ENCODE results near the gene PTPRF.

The PTPRF gene

DNA sequence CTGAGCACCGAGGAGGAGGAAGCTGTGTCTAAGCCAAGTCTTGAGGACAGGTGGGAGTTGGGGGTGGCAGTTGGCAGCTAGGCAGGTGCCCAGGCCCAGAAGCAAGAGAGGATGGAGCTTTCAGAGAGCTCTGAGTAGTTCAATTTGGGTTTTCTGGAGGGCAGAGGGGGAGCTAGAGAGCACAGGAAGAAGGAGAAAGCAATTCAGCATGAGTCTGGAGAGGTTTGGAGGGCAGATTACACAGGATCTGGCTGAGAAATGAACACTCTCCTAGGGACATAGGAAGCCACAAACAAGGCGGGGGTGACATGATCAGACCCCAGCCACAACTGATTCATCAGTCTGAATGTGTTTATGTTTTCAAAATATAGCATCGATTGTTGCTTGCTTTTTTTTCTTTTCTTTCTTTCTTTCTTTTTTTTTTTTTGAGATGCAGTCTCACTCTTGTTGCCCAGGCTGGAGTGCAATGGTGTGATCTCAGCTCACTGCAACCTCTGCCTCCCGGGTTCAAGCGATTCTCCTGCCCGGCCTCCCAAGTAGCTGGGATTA, 23.8 kb downstream of the PTPRF start:
- DNase-seq, result no peak

- DNase-seq, result no peak
Measured at GRCh38 chr1:43556782-43557181, 26.1 kb downstream of the PTPRF start.

DNA sequence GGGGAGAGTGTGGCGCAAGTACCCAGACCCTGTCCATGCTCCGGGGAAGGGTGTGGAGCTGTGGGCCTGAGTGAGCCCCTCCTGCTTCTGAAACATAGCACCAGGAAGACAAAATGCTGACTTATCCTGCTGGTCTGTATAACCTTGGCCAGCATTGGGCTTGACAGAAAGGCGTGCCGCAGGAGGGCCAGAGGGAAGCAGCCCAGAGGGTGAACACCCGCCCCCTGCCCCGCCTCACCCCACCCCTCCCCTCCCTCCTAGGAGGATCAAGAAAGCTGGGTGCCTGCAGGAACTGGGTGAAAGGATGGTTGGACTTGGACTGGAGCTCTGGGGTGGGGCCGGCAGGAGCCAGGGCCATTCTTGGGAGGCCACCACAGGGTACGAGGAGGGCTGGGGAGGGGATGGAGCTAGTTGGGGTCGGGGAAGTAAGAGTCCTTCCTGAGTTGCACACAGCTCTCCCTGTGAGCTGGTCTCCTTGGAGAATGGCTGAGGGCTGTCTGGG, 27.1 kb downstream of the PTPRF start:
- no peak for DNase-seq

DNA sequence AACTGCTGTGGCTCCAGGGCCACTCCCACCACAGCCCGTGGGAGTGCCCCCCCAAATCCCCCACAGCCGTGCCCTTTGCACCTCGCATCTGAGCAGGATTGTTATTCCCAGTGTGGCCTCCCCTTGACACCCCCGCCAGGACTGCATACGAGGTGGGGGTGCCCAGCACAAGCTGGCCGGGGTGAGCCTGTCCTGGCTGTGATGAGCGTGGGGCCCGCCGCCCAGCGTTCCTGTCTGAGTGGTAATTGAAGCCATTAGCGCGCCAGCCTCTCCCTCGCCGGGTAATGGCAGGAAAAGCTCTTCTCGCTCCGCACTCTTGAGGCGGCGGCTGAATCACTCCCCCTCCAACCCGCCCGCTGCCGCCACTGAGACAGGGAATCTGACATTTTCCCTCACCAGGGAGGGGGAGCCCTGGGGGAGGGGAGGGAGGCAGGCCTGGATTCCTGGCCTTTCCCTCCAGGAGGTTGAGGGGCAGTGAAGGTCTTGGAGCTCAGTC, 27.7 kb downstream of the PTPRF start:
- peak; percentile 93 for DNase-seq

DNA sequence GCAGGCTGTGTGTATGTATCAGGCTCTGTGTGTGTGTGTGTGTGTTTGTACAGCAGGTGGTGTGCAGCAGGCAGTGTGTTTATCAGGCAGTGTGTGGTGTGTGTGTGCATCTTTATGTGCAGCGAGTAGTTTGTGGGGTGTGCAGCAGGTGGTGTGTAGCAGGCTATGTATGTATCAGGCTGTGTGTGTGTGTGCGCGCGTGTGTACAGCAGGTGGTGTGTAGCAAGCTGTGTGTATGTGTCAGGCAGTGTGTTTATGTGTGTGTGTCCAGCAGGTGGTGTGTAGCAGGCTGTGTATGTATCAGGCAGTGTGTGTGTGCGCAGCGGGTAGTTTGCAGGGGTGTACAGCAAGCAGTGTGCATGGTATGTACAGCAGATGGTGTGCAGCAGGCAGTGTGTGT, 29.0 kb downstream of the PTPRF start:
- DNase-seq, result no peak

DNA sequence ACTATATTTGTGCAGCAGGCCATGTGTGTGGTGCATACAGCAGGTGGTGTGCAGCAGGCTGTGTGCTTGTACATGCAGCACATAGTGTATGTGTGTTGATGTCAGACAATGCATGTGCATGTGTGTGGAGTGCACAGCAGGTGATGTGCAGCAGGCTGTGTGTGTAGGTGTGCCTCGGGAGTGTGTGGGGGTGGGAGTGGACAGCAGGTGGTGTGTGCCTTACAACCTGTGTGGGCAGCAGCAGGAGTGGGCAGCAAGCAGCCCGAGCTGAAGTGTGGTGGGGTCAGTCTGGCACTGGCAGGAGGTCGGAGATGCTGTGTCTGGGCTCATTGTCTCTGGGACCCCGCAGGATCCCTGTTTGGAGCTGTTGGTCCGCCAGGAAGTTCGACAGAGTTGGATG, 29.6 kb downstream of the PTPRF start:
- DNase-seq, result no peak

- no peak for DNase-seq
Measured at GRCh38 chr1:43563876-43564539, 33.3 kb downstream of the PTPRF start.

DNA sequence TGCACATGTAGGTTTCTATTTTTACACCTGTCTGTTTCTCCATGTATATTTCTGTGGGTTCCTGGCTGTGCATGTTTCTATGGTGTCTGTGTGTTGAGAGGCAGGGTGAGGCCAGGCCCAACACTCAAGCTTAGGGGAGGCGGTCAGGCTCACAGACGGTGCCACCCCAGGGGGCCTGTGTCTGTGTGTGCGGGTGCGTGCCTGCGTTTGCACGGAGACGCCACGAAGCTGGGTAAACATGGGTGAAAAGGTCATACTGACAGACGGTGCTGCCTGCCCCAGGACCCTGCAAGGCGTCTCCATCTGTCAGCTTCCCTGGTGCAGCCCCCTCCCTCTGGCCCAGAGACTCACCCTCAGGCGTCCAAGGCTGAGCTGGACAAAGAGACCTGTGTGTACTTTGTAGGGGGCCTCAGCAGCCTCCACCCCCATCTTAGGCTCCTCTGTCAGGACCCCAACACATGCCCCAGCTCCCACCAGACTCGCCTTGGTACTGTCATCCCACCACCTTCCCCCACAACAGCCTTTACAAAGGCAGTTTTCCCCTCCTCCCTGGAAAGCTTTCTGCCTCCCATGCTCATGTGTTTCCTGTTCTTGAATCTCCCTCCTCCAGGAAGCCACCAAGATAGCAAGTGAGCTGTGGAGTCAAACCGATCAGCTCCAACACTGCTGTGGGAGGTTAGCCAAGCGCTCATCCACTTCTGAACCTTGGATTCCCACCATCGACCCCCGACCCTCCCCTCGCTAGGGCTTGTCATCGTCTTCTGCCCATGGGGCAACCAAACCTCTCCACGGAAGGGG, 34.1 kb downstream of the PTPRF start:
- no peak for DNase-seq

DNA sequence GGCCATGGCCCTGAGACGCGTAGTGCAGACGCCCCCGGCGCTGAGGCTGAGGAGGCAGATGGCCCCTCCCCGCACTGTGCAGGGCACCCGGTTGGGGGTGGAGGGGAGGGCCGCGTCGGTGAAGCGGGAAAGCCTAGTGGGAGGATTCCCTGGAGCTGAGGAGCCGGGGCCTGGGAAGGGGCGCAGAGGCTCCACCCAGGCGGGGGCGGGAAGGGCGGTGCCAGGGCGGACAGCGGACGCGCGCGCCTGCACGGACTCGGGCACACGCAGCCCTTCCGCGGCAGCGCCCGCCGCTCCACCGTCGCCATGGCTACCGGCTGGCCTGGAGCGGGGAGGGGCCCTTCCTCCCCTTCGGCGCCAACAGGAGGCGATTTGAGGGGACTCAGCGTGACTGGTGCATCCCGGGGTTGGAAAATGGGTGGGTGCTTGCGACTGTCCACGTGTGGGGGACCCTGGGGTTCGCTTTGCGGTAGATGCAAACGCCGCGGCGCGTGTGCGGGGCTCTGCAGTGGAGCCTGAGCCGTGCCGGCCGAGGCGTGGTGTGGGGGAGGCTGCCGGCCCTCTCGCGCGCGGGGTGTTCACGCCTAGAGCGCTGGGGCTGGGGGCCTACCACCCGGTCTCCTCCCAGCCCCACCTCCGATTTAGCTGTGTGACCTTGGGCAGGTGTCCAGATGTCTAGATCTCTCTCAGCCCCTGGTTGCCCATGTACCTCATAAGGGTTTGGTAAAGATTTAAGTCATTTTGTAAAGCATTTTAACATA, 35.1 kb downstream of the PTPRF start:
- DNase-seq, result peak; percentile 74

DNA sequence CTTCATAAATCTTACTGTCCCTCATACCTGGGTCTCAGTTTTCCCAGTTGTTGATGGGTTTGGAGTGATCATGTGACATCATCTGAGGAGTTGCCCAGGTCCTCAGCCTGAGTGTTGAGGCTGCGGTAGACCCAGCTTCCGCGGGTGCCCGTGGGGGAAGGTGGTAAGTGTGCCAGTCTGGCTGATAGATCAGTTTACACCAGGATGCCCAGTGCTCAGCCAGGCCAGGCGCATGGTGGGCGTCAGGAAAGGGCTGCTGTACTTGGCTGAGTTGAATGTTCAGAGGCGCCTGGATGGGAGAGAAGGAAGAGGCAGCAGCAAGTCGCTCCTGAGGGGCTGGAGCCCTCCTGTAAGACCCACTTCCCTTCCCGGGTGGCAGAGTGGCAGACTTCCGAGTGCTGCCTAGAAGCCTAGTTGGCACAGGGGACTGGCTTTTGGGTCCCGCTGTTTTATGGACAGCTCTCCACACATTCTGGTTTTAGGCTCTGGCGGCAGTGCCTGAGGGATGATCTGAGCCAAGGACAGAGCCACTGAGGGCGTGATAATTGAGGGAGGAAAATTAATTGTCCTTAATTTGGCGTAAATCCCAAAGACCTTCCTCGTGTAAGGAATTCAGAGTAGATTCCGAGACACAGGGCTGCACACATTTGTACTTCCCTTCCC, 35.8 kb downstream of the PTPRF start:
- DNase-seq, result no peak

- DNase-seq, result no peak
Measured at GRCh38 chr1:43569175-43569574, 38.5 kb downstream of the PTPRF start.

GRCh38 chr1:43570277-43570676, 39.6 kb downstream of the PTPRF start:
- DNase-seq, result no peak

DNA sequence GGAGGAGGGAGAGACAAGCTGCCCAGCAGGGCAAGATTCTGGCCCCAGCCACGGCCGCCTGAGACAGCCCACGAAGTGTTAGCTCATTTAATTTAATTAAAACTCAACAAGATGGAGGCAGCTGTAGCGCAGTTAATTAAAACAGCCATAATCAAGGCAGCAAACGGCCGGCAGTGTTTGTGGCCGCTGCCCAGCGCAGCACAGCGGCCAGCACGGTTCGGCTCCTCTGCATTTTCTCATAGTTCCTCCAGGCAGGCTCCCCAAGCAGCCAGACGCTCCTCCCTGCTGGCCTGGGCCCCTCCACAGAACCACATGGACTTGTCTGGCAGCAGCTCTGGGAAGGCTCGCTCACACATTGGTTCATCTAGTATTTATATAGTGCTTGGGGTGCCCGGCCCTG, 40.0 kb downstream of the PTPRF start:
- DNase-seq, result no peak

- no peak for DNase-seq
Measured at GRCh38 chr1:43572084-43572483, 41.4 kb downstream of the PTPRF start.

- no peak for DNase-seq
Measured at GRCh38 chr1:43572538-43572937, 41.9 kb downstream of the PTPRF start.

- no peak for DNase-seq
Measured at GRCh38 chr1:43573066-43573800, 42.5 kb downstream of the PTPRF start.

- no peak for DNase-seq
Measured at GRCh38 chr1:43576521-43576920, 45.8 kb downstream of the PTPRF start.

DNA sequence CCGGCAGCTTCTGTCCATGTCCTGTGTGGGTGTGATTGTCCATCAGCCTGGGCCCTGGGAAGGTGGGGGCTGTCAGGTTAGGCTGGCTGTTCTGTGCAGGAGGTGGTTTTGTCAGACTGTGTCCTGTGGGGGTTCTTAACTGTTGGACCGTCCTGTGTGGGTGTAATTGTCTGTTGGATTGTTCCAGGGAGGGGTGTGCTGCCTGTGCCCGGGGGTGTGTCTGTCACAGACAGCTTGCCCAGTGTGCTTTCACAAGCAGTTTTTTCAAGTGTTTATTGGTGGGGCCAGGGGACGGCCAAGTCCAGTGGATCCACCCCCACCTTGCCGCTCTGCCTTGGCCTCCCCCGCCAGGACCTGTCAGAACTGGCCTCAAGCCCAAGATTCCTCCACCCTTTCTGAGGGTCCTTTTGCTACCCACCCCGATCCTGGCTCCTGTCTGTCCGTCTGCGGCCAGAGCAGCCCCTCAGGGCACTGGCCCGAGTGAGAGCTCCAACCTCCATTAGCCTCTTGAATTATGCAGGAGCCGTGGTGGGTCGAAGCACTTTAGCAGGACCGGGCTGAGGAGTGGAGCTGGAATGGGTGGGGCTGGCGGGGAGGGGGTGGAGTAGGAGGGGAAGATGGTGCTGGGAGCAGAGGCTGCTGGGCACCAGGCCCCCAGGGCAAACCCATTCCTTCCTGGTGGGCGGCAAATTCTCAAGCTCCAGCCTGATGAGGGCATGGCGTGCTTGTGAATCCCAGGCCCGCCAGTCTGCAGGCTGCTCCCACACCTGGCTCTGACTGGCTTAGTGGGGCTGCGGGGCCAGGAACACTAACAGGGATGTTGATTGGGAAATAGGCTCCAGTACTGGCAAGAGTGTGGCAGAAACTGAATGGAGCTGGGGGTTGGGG, 47.2 kb downstream of the PTPRF start:
- DNase-seq, result no peak

DNA sequence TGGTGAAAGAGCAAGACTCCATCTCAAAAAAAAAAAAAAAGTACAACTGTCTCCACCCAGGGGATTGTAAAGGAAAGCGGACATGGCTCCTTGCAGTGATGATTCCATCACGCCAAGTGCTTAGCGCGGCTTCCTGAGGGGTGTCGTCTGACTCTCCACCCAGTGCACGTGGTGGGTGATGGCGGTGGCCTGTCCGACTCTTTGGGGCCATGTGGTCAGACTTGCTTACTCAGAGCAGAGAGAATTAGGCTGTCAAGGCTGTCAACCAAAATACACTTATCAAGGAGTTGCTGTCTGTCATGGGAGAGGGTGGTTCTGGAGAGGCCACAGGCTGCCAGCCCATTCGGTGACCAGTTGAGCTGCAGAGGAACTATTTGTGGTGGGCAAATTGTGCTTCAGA, 49.4 kb downstream of the PTPRF start:
- no peak for DNase-seq

- DNase-seq, result no peak
Measured at GRCh38 chr1:43582162-43582566, 51.5 kb downstream of the PTPRF start.

GRCh38 chr1:43583058-43583457, 52.4 kb downstream of the PTPRF start:
- no peak for DNase-seq

Data from NCI-H2227 treated with DMSO at 0.1 percent for 48 hours (cell line).